GM19193 (cell line): ENCODE results near the gene FOXL2NB.

ENCODE experiments used
- POLR2A ChIP-seq: IDR thresholded peaks from 4 replicates; pipeline ENCODE4 v1.6.1; 2011; ENCODE audit not compliant: insufficient read depth, insufficient read length; ENCODE audit errors: extremely low read depth

FOXL2NB gene

GRCh38 chr3:138916824-138917223 lies 30.2 kb upstream of the FOXL2NB start:
- TF ChIP-seq POLR2A = no peak

GRCh38 chr3:138919325-138919724 lies 27.7 kb upstream of the FOXL2NB start:
- no peak for TF ChIP-seq POLR2A

- no peak for TF ChIP-seq POLR2A
Observed at GRCh38 chr3:138921316-138922292, 25.4 kb upstream of the FOXL2NB start.

GRCh38 chr3:138923531-138923994 lies 23.5 kb upstream of the FOXL2NB start:
- TF ChIP-seq POLR2A = no peak

- no peak for TF ChIP-seq POLR2A
Observed at GRCh38 chr3:138928727-138929372, 18.2 kb upstream of the FOXL2NB start.

- TF ChIP-seq POLR2A = no peak
Observed at GRCh38 chr3:138933068-138933668, 13.8 kb upstream of the FOXL2NB start.

GRCh38 chr3:138933981-138934691 lies 12.9 kb upstream of the FOXL2NB start:
- TF ChIP-seq POLR2A = no peak

GRCh38 chr3:138935505-138935862 lies 11.5 kb upstream of the FOXL2NB start:
- no peak for TF ChIP-seq POLR2A

- TF ChIP-seq POLR2A = no peak
Observed at GRCh38 chr3:138935863-138936740, 10.9 kb upstream of the FOXL2NB start.

- TF ChIP-seq POLR2A = no peak
Observed at GRCh38 chr3:138936741-138937689, 10.0 kb upstream of the FOXL2NB start.

GRCh38 chr3:138937690-138938055 lies 9.3 kb upstream of the FOXL2NB start:
- TF ChIP-seq POLR2A = no peak

GRCh38 chr3:138938056-138938876 lies 8.8 kb upstream of the FOXL2NB start:
- TF ChIP-seq POLR2A = no peak
